MCF 10A (cell line): ENCODE measurements around the gene MAN1A1. TPM values are rescaled to one million over a fixed set of nuclear protein-coding genes. Genes with fewer than 3 reads are reported as not detected.

Experiments
- BruUV-seq: library from RNA; stranded (reverse); fragments of 400-500 nt; replicated peaks from 2 replicates; lab custom pipeline; 2021; lab: Mats Ljungman, UMichigan
- CTCF ChIA-PET: fragments of 300-600 bp; sonication (Branson Sonifier 250); formaldehyde crosslinking; extraction: SDS; loops from one replicate; lab custom pipeline; 2021; ENCODE audit warnings: antibody characterized with exemption, inconsistent platforms; lab: Yijun Ruan, JAX
- POLR2A ChIA-PET: fragments of 300-600, 350-650 bp; sonication (Branson Sonifier 250); formaldehyde crosslinking; extraction: SDS; loops from one replicate; lab custom pipeline; 2020; ENCODE audit warnings: antibody characterized with exemption, inconsistent platforms; lab: Yijun Ruan, JAX
- DNase-seq: peaks from one replicate; pipeline ENCODE4 v3.0.0-alpha.2; 2018; ENCODE audit not compliant: unreplicated experiment
- H3K27ac Mint-ChIP-seq: one replicate; pipeline ENCODE4 v1.8.0; 2022; ENCODE audit warnings: mild to moderate bottlenecking, low read depth, mixed read lengths; ENCODE audit not compliant: unreplicated experiment
- H3K27me3 Mint-ChIP-seq: one replicate; pipeline ENCODE4 v1.8.0; 2022; ENCODE audit warnings: mixed read lengths; ENCODE audit not compliant: insufficient read depth, unreplicated experiment
- H3K36me3 Mint-ChIP-seq: one replicate; pipeline ENCODE4 v1.8.0; 2022; ENCODE audit warnings: mild to moderate bottlenecking, moderate library complexity, mixed read lengths; ENCODE audit not compliant: insufficient read depth, unreplicated experiment
- H3K4me1 Mint-ChIP-seq: one replicate; pipeline ENCODE4 v1.8.0; 2022; ENCODE audit warnings: mixed read lengths; ENCODE audit not compliant: insufficient read depth, unreplicated experiment
- H3K4me3 Mint-ChIP-seq: one replicate; pipeline ENCODE4 v1.8.0; 2022; ENCODE audit warnings: mild to moderate bottlenecking, moderate library complexity, mixed read lengths; ENCODE audit not compliant: unreplicated experiment
- H3K9me3 Mint-ChIP-seq: one replicate; pipeline ENCODE4 v1.8.0; 2022; ENCODE audit warnings: mixed read lengths; ENCODE audit not compliant: unreplicated experiment
- CTCF ChIP-seq: fragments of 200-600 bp; IDR thresholded peaks from one replicate; pipeline ENCODE4 v1.8.0; 2022; ENCODE audit warnings: antibody characterized with exemption, mild to moderate bottlenecking; ENCODE audit not compliant: unreplicated experiment
- intact Hi-C: fragments of 100-400 bp; cut with micrococcal nuclease; formaldehyde crosslinking; loops from 2 replicates; pipeline ENCODE4 v1.14.1; 2022
- total RNA-seq: library from RNA; stranded (reverse); gene quantifications from 2 replicates; pipeline ENCODE4 v1.2.3, GENCODE V29; 2022

MAN1A1 gene
- total RNA-seq, 1 experiment from 2014 or later = 1.3 TPM

- intact Hi-C loops = no loop called here
- H3K4me3 Mint-ChIP-seq = no peak overlapping the region
- H3K9me3 Mint-ChIP-seq = no peaks in the 10 kb centered on the region
Observed at GRCh38 chr6:119312441-119312840, 37.1 kb downstream of the MAN1A1 start.

GRCh38 chr6:119311514-119312142 lies 37.9 kb downstream of the MAN1A1 start:
- CTCF ChIA-PET = interaction anchor here (0.7 kb wide), 1 partner anchor 1072 kb away, joined by 3 read pairs; no protein-coding TSS in a partner anchor
- peaks cover 4% of the 10 kb centered on the region for H3K4me1 Mint-ChIP-seq
- POLR2A ChIA-PET = no interaction called here

More at GRCh38 chr6:119312441-119312840, 37.1 kb downstream of the MAN1A1 start:
- no TSS peak for BruUV-seq
- CTCF ChIA-PET = interaction anchor here (0.6 to 0.8 kb wide), 3 partner anchors 666 to 1071 kb away, joined by 3 read pairs; no protein-coding TSS in a partner anchor
- H3K4me1 Mint-ChIP-seq = peaks cover 4% of the 10 kb centered on the region
- no peak for DNase-seq
- H3K27ac Mint-ChIP-seq = no peak overlapping the region
- POLR2A ChIA-PET = no interaction called here
- no peak for TF ChIP-seq CTCF
- no peaks in the 10 kb centered on the region for H3K27me3 Mint-ChIP-seq
- H3K36me3 Mint-ChIP-seq = no peaks in the 10 kb centered on the region

GRCh38 chr6:119310486-119311036 lies 39.0 kb downstream of the MAN1A1 start:
- no peak for DNase-seq
- no peak for TF ChIP-seq CTCF
- H3K36me3 Mint-ChIP-seq = no peaks in the 10 kb centered on the region
- no peak overlapping the region for H3K4me3 Mint-ChIP-seq
- peaks cover 4% of the 10 kb centered on the region for H3K4me1 Mint-ChIP-seq
- CTCF ChIA-PET = interaction anchor here (0.9 to 1.1 kb wide), 2 partner anchors 667 to 1515 kb away, joined by 3 read pairs; no protein-coding TSS in a partner anchor
- no peak overlapping the region for H3K27ac Mint-ChIP-seq
- intact Hi-C loops = no loop called here
- H3K27me3 Mint-ChIP-seq = no peaks in the 10 kb centered on the region
- BruUV-seq = no TSS peak
- POLR2A ChIA-PET = no interaction called here
- H3K9me3 Mint-ChIP-seq = no peaks in the 10 kb centered on the region

More at GRCh38 chr6:119311514-119312142, 37.9 kb downstream of the MAN1A1 start:
- H3K4me3 Mint-ChIP-seq = no peak overlapping the region
- intact Hi-C loops = no loop called here
- no peaks in the 10 kb centered on the region for H3K36me3 Mint-ChIP-seq
- no peak for TF ChIP-seq CTCF
- no peaks in the 10 kb centered on the region for H3K27me3 Mint-ChIP-seq
- H3K27ac Mint-ChIP-seq = no peak overlapping the region
- no TSS peak for BruUV-seq
- DNase-seq = no peak
- no peaks in the 10 kb centered on the region for H3K9me3 Mint-ChIP-seq

GRCh38 chr6:119308991-119309657 lies 40.4 kb downstream of the MAN1A1 start:
- Mint-ChIP-seq H3K36me3 (no peaks in the 10 kb centered on the region), H3K9me3 (no peaks in the 10 kb centered on the region), H3K27ac (no peak overlapping the region), H3K4me3 (no peak overlapping the region), H3K27me3 (no peaks in the 10 kb centered on the region), H3K4me1 (peaks cover 4% of the 10 kb centered on the region)
- no TSS peak for BruUV-seq
- no peak for TF ChIP-seq CTCF
- no peak for DNase-seq
- CTCF ChIA-PET = interaction anchor here (0.5 kb wide), 1 partner anchor 44 kb away, joined by 5 read pairs; no protein-coding TSS in a partner anchor
- intact Hi-C loops = no loop called here
- POLR2A ChIA-PET = interaction anchor here (0.7 kb wide), 1 partner anchor 10 kb away, joined by 4 read pairs; no protein-coding TSS in a partner anchor
